ENCODE data around the gene GFRA1. TPM values are rescaled to one million over a fixed set of nuclear protein-coding genes. Genes with fewer than 3 reads are reported as not detected.
"Not testable (repeated sequence)": the region's sequence is repeated elsewhere in the genome, so short reads cannot be mapped to it uniquely, and the experiment has no call there.

GFRA1 gene
- total RNA-seq, 2 experiments from 2014 or later, result not detected

DNA sequence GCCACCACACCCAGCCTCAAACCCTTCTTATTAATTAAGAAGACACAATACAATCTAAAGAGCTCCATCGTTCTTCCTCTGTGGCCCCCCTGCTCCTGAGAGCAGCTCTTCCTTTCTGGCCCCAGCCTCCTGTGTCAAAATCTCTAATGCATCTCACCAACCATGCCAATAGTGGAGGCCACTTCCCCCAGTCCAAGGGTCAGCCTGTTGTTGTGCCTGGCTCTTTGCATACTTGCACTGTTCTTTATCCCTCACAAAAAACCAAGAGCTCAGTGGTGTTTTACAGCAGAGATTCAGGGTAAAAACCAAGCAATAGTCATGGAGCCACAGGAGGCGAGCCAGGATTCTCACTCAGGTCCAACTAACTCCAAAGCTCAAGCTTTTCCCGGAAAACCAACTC, 190.2 kb downstream of the GFRA1 start:
- ChIA-PET POLR2A (no interaction called here), CTCF (no interaction called here)

DNA sequence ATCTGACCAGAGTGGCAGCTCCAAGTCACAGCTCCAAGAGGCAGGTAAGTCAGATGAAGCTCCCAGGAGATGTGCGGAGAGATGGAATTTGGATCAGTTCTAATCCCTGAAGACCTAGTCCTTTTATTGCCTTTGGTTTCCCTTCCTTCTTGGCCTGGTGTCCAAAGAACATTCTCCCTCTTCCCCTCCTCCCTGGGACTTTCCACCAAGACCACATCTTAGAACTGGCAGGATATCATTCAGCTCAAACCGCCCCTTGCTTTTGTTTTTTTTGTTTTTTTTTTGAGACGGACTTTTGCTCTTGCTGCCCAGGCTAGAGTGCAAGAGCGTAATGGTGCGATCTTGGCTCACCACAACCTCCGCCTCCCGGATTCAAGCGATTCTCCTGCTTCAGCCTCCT, 190.8 kb downstream of the GFRA1 start:
- CTCF ChIA-PET, result no interaction called here
- POLR2A ChIA-PET, result no interaction called here

DNA sequence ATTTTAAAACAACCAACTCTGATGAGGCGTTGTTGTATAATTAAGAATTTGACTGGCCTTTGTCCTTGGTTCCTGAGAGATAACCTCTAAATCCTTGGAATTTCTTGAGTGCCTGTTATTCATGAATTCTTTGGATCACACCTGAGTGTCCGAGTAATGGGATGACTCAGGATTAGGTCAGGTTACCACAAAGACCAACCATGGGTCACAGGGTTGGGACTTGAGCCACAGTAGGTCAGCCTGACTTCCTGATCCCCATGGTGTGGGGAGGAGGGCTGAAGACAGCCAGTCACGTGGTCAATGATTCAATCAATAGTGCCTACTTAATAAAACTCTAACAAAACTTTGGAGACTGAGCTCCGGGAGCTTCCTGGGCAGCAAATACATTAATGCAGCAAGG, 192.5 kb downstream of the GFRA1 start:
- CTCF ChIA-PET, result no interaction called here

DNA sequence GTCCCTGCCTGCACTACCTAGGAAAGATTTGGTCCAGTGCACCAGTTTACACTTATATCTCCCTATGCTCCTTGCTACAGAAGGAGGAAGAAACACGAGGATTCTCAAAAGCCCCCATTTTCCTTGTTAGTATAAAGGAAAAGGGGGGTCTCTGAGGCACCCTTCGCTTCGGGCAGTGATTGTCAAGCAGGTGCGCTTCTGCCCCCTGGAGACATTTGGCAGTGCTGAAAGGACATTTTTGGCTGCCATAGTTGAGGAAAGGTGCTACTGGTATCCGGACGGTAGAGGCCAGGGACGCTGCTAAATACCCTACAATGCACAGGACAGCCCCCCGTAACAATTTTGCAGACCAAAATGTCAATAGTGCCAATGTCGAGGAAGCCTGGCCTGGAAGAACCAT, 193.7 kb downstream of the GFRA1 start:
- POLR2A ChIA-PET, result no interaction called here
- CTCF ChIA-PET, result no interaction called here

More for the DNA sequence above, 192.5 kb downstream of the GFRA1 start:
- POLR2A ChIA-PET, result no interaction called here

DNA sequence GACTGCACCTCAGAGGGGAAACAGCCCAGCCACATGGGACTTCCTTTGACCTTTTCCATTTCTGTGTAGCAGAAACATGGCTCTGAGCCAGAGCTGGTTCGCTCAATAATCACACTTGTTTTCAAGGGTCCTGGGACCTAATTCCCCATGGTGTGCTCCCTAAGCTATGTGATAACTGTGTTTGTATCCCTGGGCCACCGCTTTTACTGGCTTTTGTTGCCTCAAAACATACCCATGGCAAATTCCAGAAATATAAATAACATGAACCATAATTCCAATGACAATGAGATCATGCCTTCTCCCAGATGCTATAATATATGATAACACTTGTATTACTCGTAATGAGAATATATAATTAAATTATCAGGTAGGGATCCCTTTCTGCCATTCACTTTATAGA, 196.4 kb downstream of the GFRA1 start:
- ChIA-PET POLR2A (no interaction called here), CTCF (no interaction called here)

DNA sequence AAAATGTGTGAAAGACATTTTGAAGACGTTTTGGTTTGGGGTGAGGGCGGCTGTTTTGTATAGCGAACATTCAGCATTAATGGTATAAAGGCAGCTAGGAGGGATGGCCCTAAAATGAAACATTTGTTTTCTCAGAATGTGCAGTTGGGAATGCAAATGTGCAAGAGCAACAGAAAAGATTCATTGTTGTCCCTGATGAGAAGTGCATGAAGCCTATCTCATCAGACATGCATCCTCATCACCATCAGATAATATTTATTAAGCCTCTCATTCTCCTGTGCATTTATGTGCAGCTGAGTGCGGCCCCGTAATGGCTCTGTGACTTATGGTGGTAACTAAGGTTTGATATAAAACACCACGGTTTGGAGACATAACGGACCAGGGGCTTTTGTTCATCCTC, 199.5 kb downstream of the GFRA1 start:
- CTCF ChIA-PET, result no interaction called here
- POLR2A ChIA-PET, result no interaction called here

DNA sequence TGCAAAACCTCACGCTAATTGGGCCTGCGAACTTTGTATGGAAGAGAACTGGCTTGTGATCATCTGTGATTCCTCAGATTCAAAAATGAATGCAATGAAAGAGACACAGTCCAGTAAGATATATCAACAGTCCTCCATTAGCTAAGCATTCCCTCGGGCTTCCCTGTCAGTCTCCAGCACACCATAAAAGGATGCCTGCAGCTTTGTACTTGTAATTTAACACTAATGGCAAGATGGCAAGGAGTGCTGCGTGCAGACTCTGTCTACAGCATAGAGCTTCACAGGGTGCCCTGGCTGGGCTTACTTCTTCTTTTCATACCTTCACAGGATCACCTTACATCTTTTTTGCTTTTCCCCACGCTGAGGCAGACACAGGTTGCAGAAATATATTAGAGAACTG, 200.0 kb downstream of the GFRA1 start:
- ChIA-PET POLR2A (no interaction called here), CTCF (no interaction called here)

DNA sequence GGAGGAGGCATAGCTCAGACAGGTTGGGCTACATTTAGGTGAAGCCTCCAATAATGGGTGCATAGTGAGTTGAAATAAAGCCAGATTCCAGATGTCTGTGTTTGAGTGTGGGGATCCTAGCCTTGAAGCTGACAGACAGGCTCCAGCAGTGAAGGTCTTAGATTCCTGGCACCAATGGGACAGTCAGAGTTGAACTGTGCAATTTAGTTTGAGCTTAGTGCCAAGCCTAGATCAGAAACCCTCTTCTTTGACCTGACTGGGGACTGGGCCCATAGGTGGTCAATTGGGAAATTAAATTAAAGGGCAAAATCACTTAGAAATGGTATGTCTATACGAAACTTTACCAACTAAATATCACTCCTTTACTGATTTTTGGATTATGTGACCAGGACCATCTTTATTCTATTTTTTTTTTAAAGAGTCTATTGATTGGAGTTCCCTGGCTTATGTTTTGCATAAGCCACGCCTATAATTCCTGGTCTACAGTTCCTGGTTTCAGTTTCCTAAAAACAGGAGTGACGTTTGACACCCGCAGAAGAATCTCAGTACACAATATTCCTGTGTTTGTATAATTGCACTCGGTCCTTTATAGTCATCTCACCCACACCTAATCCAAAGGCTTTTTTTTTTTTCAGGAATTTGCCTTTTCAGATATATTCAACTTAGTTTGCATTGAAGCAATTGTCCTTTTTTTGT, 201.4 kb downstream of the GFRA1 start:
- CTCF ChIA-PET, result interaction anchor here (0.6 kb wide), 1 partner anchor 135 kb away, joined by 3 read pairs; no protein-coding TSS in a partner anchor
- POLR2A ChIA-PET, result no interaction called here

DNA sequence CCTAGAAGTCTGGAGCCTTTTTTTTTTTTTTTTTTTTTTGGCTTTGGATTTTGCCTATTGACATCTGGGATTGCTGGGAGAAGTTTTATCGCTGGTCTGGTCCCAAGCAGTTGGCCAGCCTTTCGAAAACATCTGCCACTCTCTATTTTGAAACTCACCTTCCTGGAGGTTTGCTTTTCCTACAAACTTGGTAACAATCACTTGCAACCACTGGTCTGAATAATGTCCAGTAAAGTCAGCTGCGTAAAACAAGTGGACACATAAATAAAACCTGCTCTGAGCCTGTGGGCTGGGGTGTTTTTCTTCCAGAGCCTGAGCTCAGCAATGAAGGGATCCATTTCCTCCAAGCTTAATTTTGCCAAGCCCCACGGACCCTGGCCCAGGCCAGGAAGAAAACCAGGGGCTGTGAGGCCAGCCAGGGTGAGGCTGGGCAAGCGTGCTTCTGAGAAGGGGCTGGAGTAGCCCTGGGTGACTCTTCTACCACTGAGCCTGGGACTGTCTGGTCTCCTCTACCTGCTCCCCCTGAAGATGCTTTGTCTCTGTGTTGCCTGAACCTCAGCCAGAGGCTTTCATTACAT, 202.2 kb downstream of the GFRA1 start:
- ChIA-PET CTCF (interaction anchor here (0.6 kb wide), 1 partner anchor 136 kb away, joined by 3 read pairs; no protein-coding TSS in a partner anchor), POLR2A (no interaction called here)

DNA sequence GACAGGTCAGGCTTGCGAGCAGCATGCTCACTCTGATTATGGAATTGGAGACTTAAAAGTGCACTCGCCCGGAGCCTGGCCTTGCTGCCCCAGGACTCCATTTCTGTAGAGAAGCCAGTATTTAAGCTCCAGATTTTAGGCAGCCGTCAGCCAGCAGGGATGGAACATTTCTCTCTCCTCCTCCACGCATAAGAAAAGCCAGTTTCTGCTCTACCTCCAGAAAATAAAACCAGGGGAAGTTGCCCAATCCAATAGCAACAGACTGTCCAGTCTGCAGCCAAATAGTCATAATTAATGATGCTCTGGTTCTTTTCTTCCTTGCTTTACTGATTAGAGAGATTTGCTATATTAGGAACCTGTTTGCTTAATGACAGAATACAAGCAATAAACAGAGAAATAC, 203.2 kb downstream of the GFRA1 start:
- ChIA-PET POLR2A (no interaction called here), CTCF (no interaction called here)

DNA sequence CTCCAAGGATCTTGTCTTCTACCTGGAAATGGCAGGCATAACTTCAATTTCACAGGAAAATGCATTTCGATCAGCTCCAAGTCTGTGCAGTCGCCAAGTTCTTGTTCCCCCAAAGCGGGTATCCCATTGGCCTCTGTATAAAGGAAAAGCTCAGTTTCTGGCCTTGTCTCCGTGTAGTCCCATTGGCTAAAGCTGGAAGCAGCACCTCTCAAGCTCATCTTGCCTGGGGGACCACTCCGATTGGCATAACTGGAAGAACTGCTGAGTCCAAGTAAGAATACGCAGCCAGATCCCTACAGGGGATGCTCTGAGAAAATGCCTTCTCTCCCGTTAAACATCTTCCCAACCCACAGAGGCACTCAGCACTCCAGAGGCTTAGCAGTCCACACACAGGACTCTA, 205.2 kb downstream of the GFRA1 start:
- ChIA-PET POLR2A (no interaction called here), CTCF (no interaction called here)

DNA sequence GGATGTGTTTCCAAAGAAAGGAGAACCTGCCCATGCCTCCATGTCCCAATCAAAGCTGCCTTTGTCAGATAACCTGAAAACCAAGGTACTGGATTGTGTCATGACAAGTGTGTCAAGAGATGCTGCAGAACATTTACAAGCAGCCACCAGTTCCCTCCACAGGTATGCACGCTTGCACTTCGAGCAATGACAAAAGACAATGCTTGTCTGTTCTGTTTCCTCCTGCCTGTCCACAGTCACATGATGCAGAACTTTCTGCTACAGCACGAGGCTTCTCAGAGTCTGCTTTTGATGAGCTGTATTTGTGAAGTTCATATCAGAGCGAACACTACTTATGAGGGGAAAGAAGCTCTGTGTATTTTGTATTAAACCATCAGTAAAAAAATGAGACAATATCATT, 209.9 kb downstream of the GFRA1 start:
- ChIA-PET POLR2A (no interaction called here), CTCF (no interaction called here)

DNA sequence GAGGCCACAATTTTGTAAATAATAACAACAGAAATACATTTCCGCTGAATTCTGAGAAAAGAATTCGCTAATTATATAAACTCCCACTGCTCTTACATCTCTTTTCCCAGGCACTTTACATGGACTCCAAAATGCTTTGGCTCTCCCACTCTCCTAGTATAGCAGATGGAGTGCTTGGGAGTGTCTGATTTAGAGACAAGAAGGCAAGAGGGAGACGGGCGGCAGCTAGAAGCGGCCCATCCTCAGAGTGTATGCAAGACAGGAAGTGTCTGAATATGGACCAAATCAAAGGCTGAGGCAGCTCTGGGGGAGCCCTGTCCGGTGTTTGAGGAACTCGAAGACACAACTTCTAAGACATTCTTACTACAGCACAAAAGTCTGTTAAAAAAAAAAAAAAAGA, 212.1 kb downstream of the GFRA1 start:
- ChIA-PET POLR2A (no interaction called here), CTCF (no interaction called here)

DNA sequence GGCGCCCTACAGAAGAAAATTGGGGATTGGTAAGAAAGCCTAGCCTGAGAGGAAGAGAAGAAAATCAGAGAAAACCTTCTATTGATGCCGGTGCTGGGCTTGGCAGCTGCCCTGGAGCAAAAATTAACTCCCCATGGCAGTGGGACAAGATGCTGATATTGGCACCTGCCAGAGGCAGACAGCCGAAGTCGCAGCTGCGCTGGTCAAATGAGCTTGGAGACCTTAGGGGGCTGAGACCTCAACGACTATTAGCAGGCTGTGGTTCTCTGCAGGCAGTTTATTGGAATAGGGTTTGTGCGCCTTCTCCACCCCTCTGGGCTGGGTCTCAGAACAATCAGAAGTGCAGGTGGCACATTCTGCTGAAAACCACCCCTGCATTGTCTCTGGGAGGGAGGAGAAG, 213.7 kb downstream of the GFRA1 start:
- CTCF ChIA-PET, result no interaction called here
- POLR2A ChIA-PET, result no interaction called here

DNA sequence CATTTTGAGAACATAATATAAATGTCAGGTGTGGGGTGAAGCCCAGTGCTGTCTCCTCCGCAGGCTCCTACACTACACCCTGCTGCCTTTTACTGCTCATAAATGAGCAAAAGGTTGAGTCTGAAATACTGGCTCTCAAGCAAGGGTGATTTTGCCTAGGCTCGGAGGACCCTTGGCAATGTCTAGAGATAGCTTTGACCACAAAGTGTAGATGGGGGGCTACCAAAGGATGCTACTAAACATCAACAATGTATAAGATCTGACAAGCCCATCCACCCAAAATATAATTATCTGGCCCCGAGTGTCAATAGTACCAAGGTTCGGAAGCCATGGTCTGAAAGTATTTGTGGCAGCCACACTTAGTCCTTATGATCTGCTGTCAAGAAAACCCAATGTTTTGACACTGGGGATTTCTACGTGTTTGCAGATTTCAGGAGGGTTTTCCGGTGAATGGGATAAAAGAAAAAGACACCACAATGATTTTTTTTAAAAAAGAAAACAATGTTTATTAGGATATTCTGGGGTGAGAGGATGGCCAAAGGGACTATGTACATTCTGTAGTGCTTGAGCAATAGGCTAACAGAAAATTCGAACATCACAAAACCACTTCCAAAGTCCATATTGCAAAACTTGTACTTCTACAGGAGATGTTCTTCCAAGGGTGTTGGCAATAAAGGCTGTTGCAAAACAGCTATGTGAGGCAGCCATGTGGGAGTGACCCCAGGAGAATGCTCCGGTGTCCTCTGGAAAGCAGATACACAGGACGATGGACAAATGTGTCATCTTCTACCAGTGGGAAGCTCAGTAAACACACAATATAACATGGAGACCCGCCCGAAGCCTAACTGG, 216.3 kb downstream of the GFRA1 start:
- CTCF ChIA-PET, result no interaction called here
- POLR2A ChIA-PET, result no interaction called here

DNA sequence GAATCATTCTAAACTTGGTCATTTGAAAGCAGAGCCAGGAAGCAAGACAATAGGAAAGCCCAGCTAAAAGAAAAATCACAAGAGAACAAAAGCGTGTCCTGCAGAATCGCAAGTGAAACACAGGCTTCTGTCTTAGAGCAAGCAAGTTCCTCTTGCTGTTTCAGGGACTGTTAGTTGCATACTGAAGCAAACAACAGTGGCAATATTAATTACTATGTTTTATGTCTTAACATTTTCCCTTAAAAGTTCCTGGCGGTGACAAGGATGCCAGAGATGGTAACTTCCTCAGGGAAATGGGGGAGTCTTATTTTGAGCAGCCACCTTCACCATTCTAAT, 217.1 kb downstream of the GFRA1 start:
- ChIA-PET CTCF (no interaction called here), POLR2A (no interaction called here)

DNA sequence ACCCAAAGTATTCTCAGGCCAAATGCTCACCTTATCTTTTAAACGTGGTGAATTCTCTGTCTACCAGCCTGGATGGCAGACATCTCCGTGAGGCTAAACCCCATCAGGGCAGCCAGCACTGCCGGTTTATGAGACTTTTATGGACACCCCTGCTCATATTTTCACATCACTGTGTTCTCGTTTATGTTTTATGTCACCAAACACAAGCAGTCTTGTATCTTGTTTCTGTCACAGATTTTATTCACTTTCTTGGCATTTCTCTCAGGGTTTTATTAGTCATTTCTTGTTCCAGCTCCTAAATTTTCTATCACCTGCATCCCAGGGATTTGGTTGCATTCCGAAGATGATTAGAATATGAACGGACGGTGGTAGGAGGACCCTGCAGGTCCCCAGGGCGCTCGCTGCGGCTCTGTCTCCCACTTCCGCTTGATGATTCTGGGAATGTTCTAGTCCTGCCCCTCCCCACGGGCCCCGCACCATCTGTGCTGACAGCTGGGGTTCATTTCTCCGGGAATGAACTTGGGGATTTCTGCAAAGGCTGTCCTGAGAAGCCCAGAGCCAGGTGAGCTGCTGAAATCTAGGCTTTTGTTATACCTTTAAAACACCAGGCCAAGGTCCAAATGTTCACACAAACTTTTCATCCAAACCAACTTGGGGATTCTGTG, 217.6 kb downstream of the GFRA1 start:
- POLR2A ChIA-PET, result no interaction called here
- CTCF ChIA-PET, result no interaction called here

DNA sequence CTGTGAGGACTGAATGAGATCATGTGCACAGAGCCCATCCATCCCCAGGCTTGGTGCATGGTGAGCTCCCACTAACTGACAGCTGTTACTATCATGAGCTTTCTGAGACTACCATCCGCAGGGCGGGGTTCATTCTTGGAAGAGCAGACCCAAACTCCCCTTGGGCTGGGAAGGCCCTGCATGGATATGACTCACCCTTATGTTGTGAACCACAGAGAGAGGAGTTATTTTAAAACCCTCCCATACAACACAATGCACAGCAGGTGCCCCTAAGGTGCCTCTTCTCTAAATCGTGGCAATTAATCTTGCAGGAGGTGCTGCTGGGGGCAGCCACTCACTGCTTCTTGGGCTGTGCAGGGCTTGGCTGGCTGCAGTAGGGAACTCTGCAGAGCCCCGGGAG, 219.1 kb downstream of the GFRA1 start:
- POLR2A ChIA-PET, result no interaction called here
- CTCF ChIA-PET, result no interaction called here

DNA sequence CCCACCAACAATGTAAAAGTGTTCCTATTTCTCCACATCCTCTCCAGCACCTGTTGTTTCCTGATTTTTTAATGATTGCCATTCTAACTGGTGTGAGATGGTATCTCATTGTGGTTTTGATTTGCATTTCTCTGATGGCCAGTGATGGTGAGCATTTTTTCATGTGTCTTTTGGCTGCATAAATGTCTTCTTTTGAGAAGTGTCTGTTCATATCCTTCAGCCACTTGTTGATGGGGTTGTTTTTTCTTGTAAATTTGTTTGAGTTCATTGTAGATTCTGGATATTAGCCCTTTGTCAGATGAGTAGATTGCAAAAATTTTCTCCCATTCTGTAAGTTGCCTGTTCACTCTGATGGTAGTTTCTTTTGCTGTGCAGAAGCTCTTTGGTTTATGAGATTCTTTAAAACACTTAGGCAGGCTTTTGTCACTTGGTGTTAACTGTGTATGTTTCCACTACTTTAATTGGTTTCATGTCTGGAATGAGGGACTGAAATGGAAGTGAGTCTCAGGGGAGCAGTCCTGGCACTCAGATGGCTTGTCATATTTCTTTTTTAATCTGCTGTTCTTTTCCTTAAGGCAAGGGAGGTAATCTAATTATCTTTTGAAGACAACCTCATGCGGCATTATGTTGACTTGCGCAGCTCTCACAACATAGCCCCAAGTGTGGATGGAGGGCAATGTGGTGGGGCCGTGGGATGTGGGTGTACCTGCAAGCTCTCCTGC, 219.8 kb downstream of the GFRA1 start:
- CTCF ChIA-PET, result not testable (repeated sequence)

DNA sequence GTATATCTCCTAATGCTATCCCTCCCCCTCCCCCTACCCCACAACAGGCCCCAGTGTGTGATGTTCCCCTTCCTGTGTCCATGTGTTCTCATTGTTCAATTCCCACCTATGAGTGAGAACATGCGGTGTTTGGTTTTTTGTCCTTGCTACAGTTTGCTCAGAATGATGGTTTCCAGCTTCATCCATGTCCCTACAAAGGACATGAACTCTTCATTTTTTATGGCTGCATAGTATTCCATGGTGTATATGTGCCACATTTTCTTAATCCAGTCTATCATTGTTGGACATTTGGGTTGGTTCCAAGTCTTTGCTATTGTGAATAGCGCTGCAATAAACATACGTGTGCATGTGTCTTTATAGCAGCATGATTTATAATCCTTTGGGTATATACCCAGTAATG, 220.5 kb downstream of the GFRA1 start:
- POLR2A ChIA-PET, CTCF ChIA-PET: not testable (repeated sequence)

More for the DNA sequence above, 219.8 kb downstream of the GFRA1 start:
- POLR2A ChIA-PET, result not testable (repeated sequence)

DNA sequence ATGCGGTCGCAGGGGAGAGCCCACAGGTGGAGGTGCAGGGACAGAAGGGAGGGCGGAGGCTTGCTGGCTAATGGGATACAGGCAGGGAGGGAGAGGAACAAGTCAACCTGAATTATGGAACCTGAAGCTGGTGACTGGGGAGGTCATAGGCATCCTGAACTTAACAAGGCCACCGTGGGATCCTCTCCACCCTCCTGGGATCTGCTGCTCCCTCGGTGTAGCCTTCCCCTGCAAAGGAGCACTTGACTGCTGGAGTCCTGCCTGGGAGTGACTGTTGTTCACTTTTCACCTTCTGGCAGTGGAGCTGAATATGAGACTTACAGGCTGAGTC, 223.1 kb downstream of the GFRA1 start:
- ChIA-PET POLR2A (no interaction called here), CTCF (no interaction called here)

Data from activated CD8-positive, alpha-beta memory T cell treated with anti-CD3 and anti-CD28 coated beads for 36 hours (primary cell).